ENCODE results near the gene NPAS4.
"Not testable (repeated sequence)": the region's sequence is repeated elsewhere in the genome, so short reads cannot be mapped to it uniquely, and the experiment has no call there.

NPAS4 gene

DNA sequence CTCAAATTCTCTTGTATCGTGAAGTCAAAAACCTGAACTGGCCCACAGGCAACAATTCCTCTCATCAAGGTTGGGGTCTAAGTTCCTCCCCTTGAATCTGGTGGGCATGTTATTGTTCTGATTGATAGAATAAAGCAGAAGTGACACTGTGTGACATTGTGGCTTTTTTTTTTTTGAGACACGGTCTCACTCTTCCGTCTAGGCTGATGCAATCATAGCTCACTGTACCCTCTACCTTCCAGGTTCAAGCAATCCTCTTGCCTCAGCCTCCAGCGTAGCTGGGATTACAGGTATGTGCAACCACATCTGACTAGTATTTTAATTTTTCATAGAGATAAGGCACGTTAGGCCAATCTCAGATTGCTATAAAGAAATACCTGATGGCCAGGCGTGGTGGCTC, 37.0 kb downstream of the NPAS4 start:
- DNase-seq, result peak; percentile 34

DNA sequence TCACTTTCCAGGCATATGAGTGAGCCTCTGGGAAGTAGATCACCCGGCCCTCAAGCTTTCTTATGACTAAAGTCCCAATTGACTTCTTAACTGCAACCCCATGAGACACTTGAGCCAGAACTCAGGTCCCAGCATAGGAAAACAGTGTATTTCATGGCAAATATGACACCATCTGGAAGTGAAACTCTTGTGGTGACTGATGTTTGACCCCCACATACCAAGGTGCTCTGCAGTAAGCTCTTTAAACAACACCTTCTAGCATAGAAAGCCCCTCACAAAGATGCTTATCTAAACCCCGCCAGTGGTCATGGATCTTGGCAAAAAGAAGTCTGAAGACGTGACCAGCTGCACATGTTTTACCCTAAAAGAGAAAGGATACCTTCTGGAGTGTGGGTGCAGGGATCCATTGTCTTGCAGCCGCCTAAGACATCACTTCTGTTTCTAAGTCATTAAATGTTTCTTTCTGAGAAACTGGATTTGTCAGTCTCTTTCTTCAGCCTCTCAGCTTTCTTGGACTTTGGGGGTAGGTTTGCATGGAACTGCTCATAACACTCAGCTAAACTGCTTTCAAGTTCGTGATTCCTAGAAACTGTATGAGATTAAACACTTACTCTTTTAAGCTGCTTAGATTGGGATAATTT, 38.4 kb downstream of the NPAS4 start:
- DNase-seq, result peak; percentile 61

DNA sequence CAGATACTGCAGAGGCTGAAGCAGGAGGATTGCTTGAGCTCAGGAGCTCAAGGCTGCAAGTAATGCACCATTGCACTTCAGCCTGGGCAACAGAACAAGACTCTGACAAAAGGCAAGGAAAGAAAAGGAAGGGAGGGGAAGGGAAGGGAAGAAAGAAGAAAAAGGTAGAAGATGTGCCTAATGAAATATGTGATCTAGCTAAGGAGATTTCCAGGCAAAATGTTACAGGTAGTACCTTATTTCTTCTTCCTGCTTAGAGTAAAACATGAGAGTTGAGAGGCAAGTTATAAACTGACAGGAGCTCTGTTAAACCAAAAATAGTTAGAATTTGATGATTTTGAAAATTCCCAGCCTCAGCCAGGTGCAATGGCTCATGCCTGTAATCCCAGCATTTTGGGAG, 41.2 kb downstream of the NPAS4 start:
- DNase-seq, result no peak

DNA sequence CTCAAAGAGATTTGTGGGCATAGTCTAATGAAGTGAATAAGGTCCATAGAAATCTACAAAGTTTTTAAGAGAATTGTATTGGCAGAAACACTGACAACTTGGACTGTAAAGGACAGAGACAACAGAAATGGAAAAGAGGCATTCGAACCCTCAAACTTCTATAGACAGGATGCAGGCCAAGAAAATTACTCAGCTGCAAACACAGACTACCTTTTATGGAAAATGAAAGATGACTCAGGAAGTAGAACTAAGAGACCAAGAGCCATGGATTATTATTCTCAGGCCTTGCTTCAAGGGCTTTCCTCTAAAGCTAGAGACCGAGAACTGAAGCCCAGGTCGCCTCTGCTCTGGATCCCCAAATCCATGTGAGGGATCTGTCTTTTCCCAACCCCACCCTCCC, 42.1 kb downstream of the NPAS4 start:
- DNase-seq, result no peak

DNA sequence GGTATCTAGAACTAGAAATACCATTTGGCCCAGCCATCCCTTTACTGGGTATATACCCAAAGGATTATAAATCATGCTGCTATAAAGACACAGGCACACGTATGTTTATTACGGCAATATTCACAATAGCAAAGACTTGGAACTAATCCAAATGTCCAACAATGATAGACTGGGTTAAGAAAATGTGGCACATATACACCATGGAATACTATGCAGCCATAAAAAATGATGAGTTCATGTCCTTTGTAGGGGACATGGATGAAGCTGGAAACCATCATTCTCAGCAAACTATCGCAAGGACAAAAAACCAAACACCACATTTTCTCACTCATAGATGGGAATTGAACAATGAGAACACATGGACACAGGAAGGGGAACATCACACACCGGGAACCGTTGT, 43.3 kb downstream of the NPAS4 start:
- DNase-seq, result not testable (repeated sequence)

DNA sequence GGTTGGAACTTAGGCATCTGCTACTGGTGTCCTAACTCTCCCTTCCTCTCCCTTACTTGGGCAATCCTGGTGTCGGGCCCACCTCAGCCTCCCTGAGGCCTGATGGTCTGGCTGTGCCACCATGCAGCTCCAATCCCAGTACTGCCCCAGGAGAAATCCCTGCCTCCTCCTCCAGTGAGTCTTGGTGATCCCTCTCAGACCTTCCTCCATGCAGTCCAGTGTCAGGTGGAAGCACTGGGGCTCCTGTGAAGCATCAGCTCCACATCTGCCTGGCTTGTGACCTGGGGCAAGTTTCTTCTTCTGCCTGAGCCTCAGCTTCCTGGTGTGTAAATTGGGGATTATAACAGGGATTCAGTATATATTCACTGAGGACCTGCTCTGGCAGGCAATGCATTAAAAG, 44.1 kb downstream of the NPAS4 start:
- no peak for DNase-seq

DNA sequence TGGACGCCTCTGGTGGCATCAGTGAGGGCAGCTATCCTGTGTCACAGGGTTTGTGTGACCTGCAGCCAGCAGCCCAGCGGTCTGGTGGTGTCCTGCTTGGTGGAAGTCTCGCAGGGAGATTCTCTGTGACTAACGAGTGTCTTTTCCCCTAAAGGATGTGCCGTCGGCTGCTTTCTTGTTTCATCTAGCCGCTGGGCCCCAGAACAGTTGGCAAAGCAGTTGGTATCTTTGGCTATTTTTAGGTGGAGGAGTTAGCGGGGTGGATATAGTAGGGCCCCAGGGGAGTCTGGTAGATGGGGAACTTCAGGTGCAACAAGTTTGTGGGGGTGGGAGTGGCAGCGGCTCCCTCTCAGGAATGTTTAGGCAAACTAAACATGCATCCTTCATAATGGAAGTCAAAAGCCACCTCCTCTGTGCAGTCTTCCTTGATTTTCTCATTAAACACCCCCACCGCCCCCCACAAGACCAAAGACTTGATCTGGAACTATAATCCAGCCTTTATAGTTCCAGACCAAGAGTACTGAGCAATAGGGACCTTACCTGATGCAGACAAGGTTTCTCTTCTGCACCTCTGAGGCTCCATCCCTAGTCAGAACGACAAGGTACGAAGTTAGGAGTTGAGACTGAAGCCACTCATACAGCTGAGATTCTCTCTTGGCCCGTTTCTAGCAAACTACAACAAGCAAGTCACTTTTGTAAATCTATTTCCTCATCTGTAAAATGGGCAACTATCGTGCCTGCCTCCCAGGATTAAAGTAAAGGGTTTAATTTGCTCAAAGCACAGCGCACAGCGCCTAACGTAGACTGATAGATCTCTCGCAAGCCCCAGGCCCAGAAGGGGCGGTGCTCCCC, 44.8 kb downstream of the NPAS4 start:
- no peak for DNase-seq

DNA sequence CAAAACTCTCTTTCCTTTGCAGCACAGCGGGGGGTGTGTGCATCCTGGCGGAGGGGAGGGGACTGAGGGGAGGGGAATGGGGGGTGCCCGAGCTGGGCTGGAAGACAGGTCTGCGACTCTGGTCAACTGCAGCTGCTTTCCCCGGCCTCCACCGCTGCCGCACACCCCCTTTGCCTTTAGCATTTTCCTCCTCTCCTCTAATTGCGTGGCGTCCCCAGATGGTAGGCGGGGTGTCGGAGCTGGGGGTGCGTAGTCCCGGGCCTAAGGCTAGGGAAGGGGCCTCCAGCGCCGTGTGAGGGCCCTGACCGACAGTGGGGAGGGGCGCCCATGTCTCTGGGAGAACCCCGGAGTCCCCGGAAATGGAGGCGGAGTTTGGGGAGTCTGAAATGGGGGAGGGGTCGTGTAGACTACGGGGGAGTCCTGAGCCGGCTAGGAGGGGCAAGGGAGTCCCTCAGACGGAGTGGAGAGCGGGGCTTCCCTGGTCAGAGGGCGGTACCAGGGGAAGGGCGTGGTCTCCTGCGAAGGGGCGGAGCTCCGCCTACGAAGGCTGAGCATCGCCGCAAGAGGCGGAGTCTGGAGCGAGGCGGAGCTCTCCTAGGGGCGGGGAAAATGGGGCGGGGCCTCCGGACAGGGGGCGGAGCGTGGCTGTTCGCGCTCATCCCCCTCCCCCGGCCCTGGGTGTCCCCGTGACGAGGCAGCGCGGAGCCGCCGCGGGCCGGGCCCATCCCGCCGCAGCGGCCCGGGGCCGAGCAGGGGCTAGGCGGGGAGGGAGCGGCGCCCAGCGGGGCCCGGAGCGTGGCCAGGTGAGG, 45.6 kb downstream of the NPAS4 start, which contains the start of gene PELI3:
Gene PELI3, plus strand, starts transcription at position 681 of the 809 bp plus-strand sequence. CDS start 1,224 bp downstream, outside the sequence.
- peak; percentile 91 for DNase-seq

DNA sequence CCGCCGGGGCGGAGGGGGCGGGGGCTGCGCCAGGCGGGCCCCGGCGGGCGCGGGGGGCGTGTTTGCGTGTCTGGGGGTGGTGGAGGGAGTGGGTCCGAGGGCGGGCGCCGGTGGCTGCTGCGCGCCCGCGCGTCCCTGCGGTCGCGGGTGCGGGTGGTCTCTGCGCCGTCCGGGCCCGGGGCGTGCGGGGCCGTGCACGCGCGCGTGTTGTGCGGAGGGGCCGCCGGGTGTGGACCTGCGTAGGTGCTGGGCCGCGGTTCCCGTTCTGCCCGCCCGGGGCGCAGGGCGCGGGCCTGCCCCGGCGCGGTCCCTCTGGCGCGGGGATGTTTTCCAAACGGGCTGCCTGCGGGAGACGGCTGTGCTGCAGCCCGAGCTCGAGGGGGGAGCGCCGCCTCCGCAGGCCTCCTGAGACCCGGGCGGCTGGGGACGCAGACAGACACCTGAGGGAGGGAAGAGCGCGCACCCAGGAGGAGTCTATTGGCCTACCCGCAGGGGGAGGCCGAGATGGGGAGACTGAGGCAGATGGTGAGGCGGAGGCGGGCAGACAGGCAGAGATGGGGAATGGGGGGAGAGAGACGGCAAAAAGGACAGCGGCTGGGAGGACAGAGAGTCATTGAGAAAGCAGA, 46.3 kb downstream of the NPAS4 start:
- DNase-seq, result peak; percentile 16

DNA sequence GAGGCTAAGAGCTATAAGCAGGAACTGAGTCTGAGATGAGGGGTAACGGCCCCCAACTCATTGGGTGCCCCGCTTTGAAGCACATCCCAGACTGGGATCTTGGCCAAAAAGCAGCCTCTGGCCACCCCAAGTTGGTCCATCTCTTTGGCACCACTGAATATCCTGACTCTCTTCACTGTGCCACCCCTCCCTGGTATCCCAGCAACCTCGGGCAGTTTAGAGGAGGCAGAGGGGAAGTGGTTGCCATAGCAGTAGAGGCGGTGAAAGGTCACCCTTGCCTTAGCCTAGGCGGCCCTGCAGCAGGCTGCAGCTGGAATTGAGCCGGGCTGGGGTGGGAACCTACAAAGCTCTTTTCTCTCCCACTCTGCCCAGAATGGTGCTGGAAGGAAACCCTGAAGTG, 46.9 kb downstream of the NPAS4 start:
- peak; percentile 82 for DNase-seq

DNA sequence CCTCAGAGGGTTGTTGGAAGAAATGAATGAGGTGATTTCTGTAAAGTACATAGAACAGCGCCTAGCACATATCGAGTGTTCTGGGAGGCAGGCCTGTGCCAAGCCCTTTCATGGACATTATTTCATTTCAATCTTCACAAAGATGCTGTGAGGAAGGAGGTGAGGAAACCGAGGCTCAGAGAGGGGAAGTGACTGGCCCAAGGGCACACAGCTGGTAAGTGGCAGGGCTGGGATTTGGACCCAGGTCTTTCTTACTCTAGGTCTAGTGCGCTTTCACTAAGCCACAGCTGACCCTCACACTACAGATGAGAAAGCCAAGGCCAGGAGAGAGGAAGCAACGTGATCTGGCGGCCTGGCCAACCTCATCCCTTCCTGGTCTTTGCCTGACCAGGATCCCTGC, 47.9 kb downstream of the NPAS4 start:
- DNase-seq, result no peak

DNA sequence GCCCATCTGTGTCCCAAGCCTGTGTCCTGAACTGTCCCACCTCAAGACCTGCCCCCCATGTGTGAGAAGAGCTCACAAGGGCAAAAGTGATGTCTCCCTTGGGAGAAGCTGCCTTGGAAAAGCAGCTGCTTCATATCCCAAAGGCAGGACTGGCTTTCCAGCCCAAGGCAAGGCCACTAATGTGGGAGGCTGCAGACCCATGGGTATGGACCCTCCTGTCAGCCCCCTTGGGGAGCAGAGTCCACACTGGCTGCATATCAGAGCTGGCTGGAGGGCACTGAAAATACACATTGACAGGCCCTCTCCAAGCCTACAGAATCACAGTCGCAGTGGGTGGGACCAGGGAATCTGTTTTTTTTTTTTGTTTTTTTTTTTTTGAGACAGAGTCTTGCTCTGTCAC, 48.6 kb downstream of the NPAS4 start:
- no peak for DNase-seq

DNA sequence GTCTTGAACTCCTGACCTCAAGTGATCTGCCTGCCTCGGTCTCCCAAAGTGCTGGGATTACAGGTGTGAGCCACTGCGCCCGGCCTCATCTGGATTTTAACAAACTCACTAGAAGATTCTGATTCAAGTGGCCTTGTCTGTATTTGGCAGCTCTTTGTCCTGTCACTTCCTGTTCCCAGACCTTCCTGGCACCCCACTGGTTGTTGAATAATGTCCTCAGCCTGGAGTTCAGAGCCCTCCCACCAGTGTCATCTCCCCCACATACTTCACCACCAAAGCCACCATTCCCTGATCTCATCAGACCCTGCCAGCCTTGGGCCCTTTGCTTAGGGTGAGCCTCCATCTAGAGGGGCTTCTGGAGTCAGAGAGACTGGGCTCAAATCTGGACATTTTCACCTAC, 49.2 kb downstream of the NPAS4 start:
- DNase-seq, result peak; percentile 13

DNA sequence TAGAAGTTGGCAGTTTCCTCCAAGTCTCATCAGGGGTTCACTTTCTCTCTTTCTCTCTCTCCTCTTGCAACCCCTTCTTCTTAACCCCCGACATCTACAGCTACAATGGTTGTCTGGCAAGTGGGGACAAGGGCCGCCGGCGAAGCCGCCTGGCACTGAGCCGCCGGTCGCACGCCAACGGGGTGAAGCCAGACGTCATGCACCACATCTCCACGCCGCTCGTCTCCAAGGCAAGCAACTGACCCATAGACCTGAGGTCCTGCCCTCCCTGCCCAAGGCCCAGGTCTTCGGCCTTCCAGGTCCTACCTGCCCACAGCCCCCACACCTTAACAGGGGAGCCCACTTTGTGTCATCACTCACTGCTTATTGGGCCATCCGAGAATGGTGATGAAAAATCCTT, 50.3 kb downstream of the NPAS4 start:
- no peak for DNase-seq

DNA sequence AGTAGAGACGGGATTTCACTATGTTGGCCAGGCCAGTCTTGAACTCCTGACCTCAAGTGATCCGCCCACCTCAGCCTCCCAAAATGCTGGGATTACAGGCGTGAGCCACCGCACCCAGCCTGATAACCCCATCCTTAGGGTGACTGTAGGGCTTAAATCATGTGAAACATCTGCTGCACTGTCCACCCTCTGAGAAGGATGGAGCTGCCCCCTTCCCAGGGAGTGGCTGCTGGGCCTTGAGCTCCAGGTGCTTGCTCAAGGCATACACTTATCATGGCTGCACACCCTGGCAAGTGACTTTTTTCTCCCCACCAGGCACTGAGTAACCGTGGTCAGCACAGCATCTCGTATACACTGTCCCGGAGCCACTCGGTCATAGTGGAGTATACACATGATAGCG, 51.2 kb downstream of the NPAS4 start:
- no peak for DNase-seq

DNA sequence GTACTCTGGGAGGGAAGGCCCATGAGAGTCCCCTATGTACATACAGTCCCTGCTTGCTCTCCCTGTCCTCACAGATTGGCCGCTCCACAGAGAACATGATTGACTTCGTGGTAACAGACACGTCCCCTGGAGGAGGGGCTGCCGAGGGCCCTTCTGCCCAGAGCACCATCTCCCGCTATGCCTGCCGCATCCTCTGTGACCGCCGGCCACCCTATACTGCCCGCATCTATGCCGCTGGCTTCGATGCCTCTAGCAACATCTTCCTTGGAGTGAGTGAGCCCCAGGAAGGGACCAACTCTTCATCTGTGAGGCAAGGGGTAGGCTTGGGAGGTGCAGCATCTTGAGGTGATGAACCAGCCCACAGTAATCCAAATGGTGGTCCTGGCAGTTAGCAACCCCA, 52.3 kb downstream of the NPAS4 start:
- DNase-seq, result no peak

DNA sequence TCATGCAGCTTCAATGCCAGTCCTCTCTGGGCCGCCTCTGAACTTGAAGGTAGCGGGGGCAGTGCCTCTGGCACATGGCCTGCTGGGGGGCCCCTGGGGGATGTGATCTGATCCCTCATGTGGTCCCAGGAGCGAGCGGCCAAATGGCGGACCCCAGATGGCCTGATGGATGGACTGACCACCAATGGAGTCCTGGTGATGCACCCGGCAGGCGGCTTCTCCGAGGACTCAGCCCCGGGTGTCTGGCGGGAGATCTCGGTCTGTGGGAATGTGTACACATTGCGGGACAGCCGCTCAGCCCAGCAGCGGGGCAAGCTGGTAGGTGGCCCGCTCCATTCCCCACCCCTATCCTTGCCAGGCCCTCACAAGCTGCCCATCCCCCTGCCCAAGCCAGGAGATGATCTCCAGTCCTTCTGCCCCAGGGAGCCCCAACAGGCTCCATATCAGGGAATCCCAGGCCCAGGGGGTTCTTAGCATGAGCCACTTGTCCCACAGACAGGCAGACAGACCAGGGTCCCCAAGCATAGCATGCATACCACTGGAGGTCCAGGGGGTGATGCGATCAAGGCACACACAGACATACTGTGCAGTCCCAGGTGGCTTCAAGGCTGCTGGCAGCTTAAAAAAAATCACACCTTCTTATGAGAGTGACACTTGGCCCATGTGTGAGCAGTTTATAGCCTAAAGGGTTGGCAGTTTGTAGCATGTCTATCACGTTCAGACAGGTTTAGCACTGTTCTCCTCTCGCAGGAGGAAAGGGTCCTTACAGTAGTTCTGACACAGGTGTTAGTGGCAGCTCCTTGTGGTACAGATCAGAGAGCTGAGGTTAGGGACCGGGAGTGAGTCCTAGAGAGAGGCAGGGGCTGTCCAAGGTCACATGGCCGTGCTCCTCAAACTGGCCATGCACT, 53.0 kb downstream of the NPAS4 start:
- no peak for DNase-seq

DNA sequence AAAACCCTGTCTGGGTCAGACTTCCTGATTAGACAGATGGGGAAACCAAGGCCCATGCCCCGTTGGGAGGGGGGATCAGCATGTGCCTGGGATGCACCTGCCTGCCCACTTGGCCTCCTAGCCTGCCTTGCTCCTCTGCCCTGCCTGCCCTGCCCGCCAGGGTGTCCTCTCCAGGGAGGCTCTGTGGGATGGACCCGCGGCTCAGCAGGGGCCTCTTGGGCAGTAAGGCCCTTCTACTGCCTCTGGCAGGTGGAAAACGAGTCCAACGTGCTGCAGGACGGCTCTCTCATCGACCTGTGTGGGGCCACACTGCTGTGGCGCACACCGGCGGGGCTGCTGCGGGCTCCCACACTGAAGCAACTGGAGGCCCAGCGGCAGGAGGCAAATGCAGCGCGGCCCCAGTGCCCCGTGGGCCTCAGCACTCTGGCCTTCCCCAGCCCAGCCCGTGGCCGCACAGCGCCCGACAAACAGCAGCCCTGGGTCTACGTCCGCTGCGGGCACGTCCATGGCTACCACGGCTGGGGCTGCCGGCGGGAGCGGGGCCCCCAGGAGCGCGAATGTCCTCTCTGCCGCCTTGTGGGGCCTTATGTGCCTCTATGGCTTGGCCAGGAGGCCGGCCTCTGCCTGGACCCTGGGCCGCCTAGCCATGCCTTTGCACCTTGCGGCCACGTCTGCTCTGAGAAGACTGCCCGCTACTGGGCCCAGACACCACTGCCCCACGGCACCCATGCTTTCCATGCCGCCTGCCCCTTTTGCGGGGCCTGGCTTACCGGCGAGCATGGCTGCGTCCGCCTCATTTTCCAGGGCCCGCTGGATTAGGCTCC, 54.7 kb downstream of the NPAS4 start:
- no peak for DNase-seq

Measured in inflammatory macrophage treated with lipopolysaccharide for 4 hours (primary cell).